NCI-H460 (cell line): ENCODE measurements around the gene EIF4B. TPM values are rescaled to one million over a fixed set of nuclear protein-coding genes. Genes with fewer than 3 reads are reported as not detected.
"Not testable (repeated sequence)": the region's sequence is repeated elsewhere in the genome, so short reads cannot be mapped to it uniquely, and the experiment has no call there.

Source experiments
- DNase-seq: peaks from one replicate; pipeline ENCODE4 v3.0.0-alpha.2; 2016; ENCODE audit warnings: low read depth; ENCODE audit errors: extremely low read depth
- total RNA-seq: library from RNA; depleted of rRNA; stranded (reverse); fragments of >200 nt; shearing (Covaris generic); gene quantifications from 2 replicates; pipeline ENCODE4 v1.2.3, GENCODE V29; 2014

Gene EIF4B
- total RNA-seq, 1 experiment from 2014 or later, result 879 TPM

DNA sequence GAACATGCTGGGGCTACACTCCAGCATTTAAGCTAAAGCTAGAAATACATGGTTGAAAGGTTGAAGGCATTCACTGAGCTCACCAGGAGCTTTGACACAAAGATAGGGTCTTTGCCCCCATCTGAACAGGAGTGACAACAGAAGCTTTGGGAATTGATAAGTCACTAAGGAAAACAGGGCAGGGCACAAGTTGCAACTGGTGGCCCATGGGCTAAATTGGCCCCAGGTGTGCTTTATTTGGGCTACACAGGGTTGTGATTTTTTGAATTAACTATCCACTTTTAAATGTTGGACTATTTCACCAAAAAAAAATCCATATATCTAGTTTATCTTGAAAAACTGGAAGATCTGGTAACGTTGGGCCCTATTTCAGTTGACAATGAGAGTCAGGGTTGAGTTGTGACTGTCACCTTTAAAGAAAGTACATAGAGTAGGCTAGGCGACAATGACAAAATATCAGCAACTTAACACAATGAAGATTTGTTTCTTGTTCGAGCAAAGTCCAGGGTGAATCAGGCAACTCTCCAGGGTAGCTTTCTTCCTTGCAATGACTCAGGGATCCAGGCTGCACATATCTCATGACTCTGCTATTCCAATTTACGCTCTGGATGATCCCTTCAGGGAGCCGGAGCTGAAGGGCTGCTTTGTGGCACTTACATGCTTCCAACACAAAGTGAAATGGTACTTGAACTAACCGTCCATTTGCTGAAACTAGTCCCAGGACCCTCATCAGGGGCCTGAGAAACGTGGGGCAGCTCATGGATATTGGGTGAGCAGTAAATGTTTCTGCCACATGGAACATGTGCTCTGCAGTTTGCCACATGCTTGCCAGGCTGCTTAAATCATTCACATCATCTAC is 13.3 kb upstream of the EIF4B start:
- DNase-seq, result peak; percentile 69

DNA sequence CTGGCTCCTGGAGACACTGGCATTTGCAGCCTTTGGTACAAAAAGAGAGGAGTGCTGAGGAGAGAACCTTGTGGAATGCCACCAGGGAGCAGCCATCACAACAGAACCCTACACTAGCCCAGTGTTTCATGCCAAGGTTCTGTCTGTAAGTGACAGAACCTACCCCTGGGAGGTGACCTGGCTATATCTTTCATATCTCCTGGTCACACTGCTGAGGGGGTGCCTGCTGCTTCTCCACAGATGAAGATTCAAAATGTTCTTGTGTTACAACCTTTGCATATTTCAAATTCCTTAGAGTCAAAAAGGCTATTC is 12.7 kb upstream of the EIF4B start:
- no peak for DNase-seq

DNA sequence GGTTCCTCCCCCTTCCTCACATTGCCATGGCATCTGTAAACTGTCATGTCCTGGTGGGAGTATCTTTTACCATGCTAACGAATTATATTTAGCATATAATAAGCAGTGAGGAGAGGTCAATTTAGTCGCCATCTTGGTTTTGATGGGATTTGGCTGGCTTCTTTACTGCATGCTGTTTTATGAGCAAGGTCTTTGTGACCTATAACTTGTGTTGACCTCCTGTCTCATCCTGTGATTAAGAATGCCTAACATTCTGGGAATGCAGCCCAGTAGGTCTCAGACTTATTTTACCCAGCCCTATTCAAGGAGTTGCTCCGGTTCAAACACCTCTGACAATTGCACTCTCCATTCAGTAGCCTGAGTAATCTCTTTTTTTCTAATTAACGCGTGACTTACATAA is 2.1 kb upstream of the EIF4B start:
- no peak for DNase-seq

DNA sequence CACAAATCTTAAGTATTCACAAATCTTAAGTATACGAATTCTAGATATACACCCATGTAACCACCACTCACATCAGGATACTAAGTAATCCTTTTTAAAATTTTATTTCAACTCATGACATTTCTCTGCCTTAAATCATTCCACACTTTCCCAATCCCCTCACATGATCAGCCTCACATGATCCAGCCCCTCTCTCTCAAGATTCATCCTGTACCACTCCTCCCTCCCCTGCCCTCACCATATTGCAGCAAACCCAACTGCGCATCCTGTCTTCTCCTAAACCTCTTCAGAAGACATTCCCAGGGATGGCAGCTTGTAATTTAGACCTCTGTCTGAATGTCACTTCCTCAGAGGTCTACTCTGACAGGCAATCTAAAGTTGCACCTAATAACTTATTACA is 1.7 kb upstream of the EIF4B start:
- DNase-seq, result no peak

DNA sequence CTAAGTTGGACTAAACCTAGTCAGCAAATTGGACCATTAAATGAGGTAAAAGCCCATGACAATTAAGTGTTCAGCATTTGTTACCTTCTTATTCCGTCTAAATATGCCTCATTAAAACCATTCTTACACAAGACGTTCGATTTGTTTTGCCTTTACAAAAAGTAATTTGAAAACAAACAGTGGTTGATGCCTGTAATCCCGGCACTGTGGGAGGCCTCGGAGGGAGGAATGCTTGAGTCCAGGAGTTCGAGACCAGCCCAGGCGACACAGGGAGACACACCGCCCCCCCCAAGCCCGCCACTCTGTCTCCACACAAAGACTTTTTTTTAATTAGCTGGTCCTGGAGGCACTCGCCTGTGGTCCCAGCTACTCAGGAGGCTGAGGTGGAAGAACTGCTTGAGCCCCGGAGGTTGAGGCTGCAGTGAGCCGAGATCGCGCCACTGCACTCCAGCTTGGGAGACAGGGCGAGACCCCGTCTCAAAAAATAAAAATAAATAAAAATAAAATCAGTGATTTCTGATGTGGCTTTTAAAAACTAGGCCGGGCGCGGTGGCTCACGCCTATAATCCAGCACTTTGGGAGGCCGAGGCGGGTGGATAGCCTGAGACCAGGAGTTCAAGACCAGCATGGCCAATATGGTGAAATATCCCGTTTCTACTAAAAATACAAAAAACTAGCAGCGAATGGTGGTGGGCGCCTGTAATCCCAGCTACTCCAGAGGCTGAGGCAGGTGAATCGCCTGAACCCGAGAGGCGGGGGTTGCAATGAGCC is 856 bp upstream of the EIF4B start:
- DNase-seq, result no peak

DNA sequence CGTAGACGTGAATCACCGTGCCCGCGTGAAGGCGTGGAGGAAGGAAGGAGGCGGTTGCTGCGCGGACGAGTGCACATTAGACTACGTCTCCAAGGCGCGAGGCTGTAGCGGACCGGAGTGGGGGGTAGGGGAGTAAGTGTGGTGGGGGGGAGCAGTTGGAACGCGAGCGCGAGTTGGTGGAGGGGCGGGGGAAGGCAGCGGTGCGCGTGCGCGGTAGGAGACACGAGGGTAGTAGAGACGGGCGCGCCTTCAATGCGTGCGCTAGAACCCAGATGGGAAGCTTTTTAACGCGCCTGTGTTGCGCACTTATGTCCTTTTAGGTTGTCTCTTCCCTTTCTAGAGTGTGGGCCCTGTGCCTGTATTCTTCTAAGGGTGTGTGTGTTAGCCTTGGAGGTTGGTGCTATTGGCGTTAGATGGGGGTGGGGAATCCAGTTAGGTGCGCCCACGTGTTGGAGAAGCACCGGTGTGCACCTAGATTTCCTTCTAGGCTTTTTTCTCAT is 604 bp downstream of the EIF4B start:
- DNase-seq, result peak; percentile 70

DNA sequence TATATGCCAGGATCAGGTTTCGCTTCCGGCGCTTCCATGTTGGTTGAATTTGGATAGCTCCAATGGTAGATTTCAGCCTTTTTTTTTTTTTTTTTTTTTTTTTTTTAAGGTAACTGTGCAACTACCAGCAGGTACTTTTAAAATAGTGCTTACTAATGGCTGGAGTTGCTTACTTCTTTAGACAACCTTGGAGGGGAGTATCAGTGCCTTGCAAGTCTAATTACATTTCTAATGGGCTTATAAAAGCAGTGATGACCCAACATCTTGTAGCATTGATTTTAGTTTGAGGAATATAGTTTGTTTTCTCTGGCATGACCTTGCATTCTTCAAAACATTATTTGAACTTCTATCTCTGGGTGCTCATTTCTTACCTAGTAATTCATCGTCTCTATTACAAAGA is 1.1 kb downstream of the EIF4B start:
- DNase-seq, result no peak

DNA sequence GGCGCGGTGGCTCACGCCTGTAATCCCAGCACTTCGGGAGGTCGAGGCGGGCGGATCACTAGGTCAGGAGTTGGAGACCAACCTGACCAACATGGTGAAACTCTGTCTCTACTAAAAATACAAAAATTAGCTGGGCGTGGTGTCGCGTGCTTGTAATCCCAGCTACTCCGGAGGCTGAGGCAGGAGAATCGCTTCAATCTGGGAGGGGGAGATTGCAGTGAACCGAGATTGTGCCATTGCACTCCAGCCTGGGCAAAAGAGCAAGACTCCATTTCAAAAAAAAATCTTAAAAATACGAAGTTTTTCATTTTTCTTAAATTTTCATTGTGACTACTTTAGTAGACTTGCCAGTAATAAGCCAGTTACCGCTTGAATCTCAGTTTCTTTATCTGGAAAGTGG is 2.5 kb downstream of the EIF4B start:
- DNase-seq, result not testable (repeated sequence)

DNA sequence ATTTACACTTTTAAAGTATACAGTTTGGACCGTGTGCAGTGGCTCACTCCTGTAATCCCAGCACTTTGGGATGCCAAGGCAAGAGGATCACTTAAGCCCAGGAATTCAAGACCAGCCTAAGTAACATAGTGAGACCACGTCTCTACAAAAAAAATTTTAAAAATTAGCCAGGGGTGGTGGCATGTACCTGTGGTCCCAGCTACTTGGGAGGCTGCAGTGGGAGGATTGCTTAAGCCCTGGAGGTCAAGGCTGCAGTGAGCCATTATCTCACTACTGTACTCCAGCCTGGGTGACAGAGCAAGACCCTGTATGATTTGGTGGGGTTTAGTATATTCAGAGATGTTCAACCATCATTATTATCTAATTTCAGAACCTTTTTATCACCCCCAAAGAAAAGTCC is 4.7 kb downstream of the EIF4B start:
- DNase-seq, result no peak

DNA sequence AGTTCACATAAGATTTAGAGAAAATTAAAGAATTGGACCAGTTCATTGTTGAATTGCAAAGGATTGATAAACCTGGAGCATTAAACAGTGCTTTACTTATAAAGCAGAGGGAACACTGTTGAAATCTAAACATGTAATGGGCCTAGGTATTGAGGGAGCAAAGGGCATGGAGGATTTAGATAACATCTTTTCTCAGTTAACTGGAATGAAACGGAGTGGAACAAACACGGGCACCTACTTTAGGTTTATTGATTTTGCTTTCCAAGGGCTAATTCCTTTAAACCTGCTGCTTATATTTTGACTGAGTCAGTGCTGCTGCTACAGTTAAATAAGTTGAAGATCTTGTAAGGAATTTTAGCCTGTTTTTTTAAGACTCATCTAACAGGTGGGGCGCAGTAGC is 5.6 kb downstream of the EIF4B start:
- DNase-seq, result no peak

DNA sequence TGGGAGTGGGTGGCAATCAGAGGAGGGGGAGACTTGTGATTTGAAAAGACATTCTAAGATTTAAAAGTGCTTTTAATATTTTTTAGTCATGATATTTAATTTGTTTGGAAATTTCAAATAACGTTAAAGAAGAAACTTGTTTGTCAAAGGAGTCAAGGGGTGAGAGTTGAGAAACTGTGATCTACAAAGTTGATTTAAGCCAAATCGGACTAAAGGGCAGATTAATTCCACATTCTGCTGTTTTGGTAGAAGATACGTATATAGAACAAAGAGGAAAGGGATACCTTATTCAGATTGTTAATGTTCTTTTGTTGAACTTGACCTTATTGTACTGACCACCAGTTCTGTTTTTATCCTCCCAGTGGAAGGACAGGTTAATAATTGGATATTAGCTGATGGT is 6.7 kb downstream of the EIF4B start:
- no peak for DNase-seq

DNA sequence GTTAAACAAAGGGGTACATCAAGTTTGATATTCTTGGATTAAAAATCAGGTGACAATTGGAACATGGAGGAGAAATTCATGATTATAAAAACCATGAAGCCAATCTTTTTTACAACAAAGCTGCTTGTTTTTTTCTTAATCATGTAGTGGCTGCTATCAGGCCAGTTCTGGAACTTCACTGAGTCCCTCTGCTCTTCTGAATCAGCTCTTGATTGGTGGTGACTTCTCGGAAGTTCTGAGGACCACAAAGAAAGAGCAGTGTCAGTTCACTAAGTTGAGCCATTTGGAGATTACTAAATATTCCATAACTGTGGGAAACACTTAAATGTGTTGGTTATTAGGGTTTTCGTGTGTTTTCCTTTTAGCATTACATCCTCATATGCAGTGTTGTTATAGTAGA is 8.5 kb downstream of the EIF4B start:
- no peak for DNase-seq

DNA sequence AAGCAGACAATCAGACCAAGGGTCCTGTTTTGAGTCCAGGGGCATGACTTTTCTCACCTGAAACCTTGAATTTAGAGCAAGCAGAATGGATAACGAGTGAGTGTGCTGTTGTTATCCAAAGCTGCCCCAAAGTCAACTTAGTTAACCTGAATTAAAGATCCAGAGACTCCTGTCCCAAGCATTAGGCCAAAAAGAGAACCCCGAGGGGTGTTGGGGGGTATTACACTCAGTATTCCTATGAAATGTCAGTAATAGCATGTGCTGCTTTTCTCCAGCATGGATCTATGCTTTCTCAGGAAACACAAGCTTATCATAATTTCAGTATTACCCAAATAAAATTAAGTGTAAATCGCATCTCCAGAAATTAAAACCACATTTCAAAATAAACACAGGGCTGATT is 19.0 kb downstream of the EIF4B start:
- DNase-seq, result no peak

DNA sequence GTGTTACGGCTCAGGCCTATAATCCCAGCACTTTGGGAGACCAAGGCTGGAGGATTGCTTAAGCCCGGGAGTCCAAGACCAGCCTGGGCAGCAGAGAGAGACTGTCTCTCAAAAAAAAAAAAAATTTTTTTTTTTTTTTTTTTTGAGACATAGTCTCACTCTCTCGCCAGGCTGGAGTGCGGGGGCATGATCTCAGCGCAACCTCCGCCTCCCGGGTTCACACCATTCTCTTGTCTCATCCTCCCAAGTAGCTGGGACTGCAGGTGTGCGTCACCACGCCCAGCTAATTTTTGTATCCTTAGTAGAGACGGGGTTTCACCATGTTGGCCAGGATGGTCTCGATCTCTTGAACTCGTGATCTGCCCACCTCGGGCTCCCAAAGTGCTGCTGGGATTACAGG is 20.8 kb downstream of the EIF4B start:
- not testable (repeated sequence) for DNase-seq

DNA sequence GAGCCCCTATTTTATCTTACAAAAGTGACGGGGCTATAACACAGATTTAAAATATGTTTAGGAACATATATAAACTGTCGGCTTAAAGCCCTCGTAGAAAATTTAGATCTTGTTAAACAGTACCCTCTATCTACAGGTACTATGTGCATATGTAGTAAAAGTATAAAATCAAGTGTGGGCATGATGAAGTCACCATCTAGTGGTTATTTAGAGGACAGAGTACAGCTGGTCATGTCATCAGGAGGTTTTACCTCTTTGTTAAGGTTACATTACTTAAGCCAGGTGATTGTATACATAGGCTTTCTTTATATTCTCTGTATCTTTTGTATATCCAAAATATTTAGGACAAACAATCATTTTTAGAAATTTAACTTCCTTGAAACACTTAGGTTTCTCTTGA is 25.4 kb downstream of the EIF4B start:
- no peak for DNase-seq

DNA sequence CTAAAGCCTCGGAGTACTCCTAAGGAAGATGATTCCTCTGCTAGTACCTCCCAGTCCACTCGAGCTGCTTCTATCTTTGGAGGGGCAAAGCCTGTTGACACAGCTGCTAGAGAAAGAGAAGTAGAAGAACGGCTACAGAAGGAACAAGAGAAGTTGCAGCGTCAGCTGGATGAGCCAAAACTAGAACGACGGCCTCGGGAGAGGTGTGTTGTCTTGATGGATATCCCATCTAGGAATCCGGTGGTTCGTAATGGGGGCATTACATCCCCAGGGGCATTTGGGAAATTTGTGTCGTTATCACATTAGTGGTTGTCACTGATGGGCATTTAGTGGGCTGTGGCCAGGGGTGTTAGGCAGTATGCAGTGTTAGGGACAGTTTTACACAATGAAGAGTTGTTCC is 27.6 kb downstream of the EIF4B start:
- DNase-seq, result not testable (repeated sequence)

DNA sequence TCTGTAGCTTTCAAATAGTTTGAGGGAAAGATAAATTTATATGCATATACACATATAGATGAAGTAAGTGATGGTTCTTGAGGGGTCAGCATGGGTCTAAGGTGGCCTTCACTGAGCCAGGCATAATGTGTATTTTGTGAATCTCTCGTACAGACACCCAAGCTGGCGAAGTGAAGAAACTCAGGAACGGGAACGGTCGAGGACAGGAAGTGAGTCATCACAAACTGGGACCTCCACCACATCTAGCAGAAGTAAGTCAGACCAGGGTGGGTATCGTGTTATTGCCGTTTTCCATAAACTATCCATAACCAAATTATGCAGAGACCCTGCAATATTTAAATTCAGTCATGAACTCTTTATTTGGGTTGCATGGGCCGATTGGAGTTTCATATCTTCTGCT is 28.2 kb downstream of the EIF4B start:
- no peak for DNase-seq

DNA sequence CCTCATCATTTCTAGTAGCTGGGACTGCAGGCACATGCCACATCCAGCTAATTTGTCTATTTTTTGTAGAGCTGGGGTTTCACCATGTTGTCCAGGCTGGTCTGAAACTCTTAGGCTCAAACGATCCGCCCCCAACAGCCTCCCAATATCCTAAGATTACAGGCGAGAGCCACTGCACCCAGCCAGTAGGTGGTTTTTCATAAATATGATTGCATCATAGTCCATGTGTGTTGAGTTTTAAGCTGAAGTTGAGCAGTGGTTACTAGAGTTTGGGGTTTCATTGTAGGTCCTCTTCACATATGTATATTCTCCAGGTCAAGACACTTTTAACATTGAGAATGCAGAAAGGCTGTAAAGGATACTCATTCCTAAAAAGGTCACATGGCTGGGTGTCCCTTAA is 30.5 kb downstream of the EIF4B start:
- no peak for DNase-seq

DNA sequence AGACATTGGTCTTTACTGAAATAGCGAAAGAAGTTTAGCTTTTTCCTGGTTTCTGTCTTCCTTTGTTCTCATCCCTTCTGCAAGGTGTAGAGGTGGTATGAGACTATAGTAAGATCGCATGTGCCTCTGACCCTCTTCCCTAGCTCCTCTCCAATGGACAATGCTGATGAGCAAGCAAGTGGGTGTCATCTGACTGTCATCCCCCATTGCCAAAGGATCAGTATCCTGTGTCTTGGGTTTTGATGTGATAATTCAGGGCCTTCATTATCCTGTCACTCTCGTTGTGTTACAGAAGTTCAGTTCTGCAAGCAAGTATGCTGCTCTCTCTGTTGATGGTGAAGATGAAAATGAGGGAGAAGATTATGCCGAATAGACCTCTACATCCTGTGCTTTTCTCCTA is 33.6 kb downstream of the EIF4B start:
- no peak for DNase-seq

DNA sequence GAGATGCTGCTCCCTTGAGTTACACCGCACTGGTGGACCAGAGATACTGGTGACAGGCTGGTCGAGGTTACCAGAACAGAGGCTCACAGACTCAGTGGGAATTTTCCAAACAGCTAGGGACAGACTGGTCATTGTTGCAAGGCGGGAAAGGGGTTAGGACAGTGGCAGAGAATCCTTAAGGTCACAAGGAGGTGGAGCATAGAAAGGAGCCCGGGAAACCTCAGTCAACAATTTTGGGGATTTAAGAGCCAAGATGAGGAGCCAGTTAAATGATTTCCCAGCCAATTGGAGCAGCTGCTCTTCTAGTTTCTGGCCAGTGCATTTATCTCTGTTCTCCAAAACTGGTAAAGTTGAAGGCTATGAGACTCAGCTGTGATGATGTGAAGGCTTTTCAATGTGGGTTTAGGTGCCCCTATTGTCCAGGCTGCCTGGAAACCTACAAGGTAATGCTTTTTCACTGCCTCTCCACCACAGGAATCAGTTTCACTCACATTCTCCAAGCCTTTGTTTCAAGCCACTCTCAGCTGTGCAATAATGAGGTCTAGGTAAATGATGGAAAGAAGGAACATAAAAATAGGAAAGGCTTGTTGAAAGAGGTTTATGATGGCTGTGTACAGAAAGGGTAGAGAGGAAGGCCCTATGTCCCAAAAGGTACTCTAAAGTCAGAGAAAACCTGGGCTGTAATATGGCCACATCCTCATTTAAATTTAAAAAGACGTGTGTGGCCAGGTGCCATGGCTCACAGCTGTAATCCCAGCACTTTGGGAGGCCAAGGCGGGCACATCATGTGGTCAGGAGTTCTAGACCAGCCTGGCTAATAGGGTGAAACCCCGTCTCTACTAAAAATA is 36.6 kb downstream of the EIF4B start:
- DNase-seq, result no peak

DNA sequence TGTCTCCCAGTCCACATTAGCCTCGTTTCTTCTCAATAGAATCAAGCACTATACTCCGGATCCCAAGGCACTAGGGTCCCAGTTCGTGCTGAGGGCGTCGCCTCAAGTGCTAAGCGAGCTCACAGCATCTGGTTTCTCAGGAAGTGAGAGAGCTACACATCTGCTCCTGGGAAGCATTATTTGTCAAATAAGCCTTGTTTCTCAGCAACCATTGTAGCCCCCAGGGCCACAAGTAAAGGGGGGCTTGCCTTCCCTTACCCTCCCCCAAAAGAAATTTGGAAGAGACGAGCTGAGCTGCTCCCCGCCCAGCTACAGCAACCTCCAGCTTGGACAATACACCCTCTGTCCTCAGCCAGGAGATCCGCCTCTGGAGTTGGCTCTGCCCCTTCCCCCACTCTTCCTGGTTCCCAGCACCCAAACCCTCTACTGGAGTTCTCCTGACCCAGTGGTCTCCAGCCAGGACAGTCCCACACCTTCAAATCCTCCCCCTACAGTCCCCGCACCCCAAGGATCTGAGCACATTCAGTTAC is 37.9 kb downstream of the EIF4B start:
- no peak for DNase-seq
